Smooth muscle cell of the brain vasculature (primary cell): Measurements from ENCODE around the gene DTNBP1.

Experiments used
- DNase-seq: peaks from one replicate; pipeline ENCODE4 v3.0.0-alpha.2; 2012; ENCODE audit warnings: low read depth, low spot score

Gene DTNBP1

DNA sequence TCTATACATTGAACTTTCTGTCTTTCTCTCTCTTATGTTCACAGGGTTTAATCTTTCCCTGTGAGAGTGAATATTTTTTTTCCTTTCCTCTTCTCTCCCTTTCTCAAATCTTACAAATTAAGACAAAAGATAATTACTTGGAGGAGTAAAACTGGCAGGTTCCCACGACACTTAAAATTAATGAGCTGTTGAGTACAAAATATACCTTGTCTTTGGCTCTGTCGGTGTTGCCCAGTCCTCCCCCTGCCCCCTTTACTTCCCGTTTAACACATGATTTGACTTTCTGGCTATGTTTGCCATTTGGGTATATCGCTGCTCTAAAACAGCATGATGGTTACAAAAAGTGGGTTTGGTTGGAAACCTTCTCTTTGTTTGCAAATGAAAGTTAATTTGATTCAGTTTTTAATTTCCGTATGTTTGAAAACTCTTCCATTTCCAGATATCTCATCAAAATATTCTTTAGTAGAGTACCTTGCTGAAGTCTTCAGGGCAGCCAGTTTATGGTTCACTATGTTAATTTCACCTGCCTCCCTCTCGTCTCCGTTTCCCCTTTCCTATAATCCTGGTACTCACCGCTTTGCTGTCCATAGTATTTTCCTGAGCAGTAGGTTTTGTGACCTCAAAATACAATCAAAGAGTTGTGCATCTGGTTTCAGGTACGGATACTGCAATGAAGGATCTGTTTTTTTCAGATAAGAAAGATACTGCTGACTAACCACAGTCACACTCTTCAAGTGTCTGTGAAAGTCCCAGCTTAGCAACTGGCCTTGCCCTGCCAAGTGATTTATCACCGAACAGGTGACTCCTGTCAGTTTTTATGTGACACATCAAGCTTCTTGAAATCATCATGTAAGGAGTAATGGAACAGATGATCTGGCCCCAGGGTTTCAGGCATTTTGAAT lies 181.2 kb downstream of the DTNBP1 start:
- DNase-seq = no peak

DNA sequence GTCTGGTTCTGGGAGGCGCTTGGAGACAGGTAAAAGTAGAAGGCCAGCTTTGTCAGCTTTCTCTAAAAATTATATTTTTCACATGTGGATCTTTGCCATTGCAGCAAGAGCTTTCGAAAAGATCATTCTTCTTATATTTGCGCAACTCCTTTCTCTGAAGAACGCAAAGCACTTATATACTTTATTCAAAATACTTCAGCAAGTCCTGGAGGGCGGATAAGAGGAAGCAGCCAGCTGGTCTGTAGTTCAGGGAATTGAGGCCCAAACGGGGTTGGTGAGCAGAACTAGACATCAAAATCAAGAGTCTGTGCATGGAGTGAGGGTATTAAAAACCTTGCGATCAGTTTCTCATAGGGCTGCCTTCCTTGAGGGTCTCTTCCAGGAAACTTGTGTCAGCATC lies 182.3 kb downstream of the DTNBP1 start:
- DNase-seq = no peak

DNA sequence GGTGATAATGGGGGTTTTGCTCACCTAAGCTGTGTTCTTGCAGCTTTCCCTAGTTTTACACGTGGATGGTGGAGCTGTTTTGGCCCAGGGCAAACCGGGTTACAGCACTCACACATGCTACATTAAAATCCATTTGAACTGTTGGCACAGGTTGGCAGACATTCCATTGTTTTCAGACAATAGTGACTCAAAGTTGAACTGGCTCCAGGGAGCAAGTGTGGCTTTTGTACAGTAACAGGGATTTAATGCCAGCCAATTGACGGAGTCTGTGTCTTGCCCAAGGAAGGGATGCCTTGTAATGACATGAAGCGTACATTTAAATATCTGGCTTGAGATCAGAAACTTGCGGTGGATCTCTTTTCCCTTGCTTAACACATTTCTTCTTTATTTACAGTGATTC lies 183.1 kb downstream of the DTNBP1 start:
- no peak for DNase-seq

DNA sequence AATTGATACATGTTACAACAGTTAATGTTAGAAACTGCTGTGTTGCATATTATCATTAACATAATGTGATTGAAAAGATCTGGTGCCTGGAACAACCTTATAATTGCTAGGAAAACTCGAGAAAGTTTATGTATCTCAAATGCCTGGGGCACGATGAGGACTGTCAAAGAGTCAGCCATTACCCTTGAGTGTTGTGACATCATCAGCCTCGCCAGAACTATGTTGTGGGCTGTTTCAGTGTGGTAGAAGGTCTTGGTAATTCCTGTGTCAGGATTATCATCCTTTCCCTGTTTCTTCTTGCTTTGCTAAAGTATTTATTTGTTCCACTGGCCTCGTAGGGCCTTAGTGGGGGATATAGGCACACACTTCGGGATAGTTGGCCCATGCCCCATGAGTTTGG lies 185.1 kb downstream of the DTNBP1 start:
- no peak for DNase-seq

DNA sequence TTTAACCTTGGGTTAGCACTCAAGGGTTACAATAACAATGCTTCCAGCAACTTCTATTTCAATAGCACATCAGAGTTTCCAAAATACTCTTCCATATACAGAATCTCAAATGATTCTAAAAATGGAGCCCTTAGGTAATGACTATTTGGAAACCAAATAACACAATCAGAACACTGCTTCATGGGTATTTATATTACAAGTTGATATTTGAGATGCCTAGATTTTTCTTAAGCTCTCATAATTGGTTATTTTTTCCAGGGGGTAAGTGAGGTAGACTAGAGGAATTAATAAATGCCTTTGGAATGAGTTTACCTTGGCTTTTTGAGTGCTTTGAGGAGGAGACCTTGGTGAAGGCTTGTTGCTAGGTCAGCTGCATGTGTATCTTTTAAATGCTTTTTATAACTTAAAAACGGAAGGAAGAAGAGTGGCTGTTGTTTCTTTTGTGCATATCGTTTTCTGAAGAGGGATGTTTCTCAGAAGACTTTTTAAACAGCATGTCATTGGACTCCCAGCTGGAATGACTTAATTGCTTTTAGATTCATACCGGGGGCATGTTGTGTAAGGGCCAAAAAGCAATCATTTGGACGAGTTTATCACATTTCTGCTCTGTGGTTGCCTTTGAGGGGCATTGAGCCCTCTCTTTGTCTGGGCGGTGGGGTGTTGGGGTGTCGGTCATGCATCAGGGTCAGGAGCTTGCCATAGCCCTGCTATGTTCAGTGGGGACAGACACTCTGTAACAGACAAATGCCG lies 186.0 kb downstream of the DTNBP1 start:
- no peak for DNase-seq

DNA sequence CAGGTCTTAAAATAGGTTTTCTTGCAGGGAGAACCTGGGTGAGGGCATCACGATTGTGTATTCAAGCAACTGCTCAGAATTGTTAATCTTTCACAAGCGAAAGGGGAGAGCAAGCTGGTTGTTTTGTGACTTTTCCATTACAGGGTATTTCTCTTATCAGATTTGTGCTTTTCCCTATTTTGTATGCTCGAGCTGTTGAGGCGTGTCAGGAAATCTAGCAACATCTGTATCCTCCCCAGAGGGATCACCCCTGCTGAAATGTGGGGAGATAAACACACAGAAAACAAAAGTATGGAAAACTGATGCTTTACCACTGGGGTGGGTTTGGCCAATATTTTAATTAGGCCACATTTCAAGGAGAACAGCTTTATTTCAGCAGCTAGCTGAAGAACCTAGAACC lies 187.0 kb downstream of the DTNBP1 start:
- DNase-seq = no peak

DNA sequence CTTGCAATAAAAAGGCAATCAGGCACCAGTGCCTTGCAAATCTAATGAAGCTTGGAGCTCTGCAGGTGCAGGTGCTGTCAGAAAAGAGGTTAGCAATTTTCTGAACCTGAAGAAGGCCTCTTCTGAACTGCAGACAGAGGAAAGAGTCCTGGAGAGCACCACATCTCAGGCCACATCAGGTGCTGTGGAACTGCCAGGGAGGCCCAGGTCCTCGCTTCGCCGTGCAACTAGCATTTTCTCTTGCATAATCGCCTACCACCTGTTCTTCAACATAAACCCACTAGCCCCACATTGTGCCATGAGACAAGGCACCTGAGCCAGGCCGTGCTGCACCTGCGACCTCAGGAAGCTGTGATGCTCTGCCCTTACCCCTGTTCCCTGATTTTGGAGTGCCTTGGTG lies 187.6 kb downstream of the DTNBP1 start:
- no peak for DNase-seq

DNA sequence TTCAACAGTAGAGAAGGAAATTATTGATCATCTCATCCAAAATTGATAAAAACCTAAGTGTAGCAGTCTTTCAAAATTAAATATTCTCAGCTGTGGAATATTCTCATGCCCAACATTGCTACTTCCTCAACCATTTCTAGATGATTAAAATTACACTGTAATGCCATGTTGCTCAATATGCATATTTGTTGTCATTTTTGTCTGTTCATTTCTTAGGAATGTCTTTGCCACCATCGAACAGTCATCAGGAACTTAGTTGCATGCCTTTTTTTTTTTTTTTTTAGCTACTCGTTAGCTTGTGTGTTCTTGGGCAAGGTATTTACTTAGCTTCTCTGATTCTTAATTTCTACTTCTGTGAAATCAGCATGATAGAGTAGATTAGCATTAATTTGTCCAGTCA lies 188.6 kb downstream of the DTNBP1 start:
- no peak for DNase-seq

DNA sequence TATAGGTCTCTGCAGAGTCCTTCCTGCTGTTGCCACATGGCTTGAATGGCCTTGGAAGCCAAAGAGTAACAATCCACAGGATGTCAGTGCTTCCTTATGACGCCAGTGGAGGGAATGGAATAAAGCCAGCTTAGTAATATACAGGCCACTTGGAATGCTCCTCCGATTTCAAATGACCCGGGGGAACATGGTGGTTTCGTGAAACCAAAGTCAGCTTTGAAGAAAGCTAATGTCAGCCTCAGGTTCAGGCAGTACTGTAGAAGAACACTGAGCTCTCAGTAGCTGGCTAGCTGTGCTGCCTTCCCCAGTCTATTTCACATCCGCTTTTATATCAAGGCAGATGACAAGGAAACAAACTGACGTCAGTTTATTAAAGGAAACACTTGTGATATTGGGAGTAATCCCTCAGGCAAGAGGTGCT lies 189.1 kb downstream of the DTNBP1 start:
- DNase-seq = peak; percentile 49

DNA sequence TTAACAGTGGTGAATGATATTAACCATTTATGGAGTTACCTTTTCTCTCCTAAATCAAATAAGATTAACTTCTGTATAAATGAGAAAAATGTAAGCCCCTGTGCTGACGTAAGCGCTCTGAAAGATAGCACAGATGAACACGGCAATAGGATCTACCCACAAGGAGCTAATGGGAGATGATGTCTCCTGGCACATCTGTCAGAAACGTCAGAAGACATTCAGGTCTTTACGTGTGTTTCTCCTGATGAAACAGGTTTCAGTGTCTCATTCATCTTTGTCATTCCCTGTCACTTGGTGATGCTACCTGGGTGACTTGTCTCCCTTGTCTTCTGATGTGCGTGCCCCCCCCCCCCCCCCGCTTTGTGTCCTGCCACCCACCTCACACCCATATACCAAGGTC lies 189.7 kb downstream of the DTNBP1 start:
- no peak for DNase-seq
